HL-60 (cell line): ENCODE data around the gene STN1.

ENCODE experiments used
- DNase-seq, 2 experiments: peaks; one replicate each; pipeline ENCODE4 v3.0.0-alpha.2; 2010 to 2020; ENCODE audit warnings: low read depth in 1 of 2, low spot score in 1 of 2
- H3K27ac ChIP-seq: fragments of 250-450 bp; sonication (Bioruptor Pico); replicated peaks from 2 replicates; pipeline ENCODE4 v1.5.1; 2020; ENCODE audit warnings: mild to moderate bottlenecking, moderate library complexity
- H3K27me3 ChIP-seq: fragments of 250-450 bp; sonication (Bioruptor Pico); 2 replicates; pipeline ENCODE4 v1.5.1; 2021; ENCODE audit warnings: mild to moderate bottlenecking, moderate library complexity; ENCODE audit not compliant: insufficient read depth, poor library complexity, severe bottlenecking
- H3K4me3 ChIP-seq: replicated peaks from 2 replicates; pipeline ENCODE4 v1.5.1; 2011; ENCODE audit warnings: mild to moderate bottlenecking, control low read depth, low read length; ENCODE audit not compliant: insufficient read depth
- CTCF ChIP-seq: IDR thresholded peaks from one replicate; pipeline ENCODE4 v1.5.1; 2011; ENCODE audit warnings: low read length, control low read depth, inconsistent platforms; ENCODE audit not compliant: insufficient read depth
- GABPA ChIP-seq: IDR thresholded peaks from 2 replicates; pipeline ENCODE4 v1.6.1; 2012; ENCODE audit warnings: low read depth
- POLR2AphosphoS5 ChIP-seq: IDR thresholded peaks from 2 replicates; pipeline ENCODE4 v1.6.1; 2012; ENCODE audit warnings: low read depth
- SPI1 ChIP-seq: IDR thresholded peaks from 2 replicates; pipeline ENCODE4 v1.6.1; 2012; ENCODE audit warnings: low read depth, mild to moderate bottlenecking, borderline replicate concordance
- long read RNA-seq: library from polyadenylated mRNA; unstranded; transcript quantifications from one replicate; pipeline ENCODE4 v2.0.0, GENCODE V29; 2020
- TF ChIP-seq, protein P1 (sequence below): IDR thresholded peaks from 2 replicates; pipeline ENCODE4 v1.6.1; 2012; ENCODE audit warnings: low read depth; ENCODE audit not compliant: insufficient replicate concordance

STN1 gene
- long read RNA-seq, transcript STN1-202 (9 exons, 1,311 nt): minor isoform, 19 of 184 reads
- long read RNA-seq, transcript STN1-203 (11 exons, 1,414 nt): minor isoform, 18 of 184 reads
- long read RNA-seq, transcript STN1-201 (10 exons, 1,417 nt): major isoform, 134 of 184 reads
- long read RNA-seq, partial matches to known transcripts: 9 of 184 reads
- long read RNA-seq, other reads (novel, unspliced or antisense): 4 of 184 reads

DNA sequence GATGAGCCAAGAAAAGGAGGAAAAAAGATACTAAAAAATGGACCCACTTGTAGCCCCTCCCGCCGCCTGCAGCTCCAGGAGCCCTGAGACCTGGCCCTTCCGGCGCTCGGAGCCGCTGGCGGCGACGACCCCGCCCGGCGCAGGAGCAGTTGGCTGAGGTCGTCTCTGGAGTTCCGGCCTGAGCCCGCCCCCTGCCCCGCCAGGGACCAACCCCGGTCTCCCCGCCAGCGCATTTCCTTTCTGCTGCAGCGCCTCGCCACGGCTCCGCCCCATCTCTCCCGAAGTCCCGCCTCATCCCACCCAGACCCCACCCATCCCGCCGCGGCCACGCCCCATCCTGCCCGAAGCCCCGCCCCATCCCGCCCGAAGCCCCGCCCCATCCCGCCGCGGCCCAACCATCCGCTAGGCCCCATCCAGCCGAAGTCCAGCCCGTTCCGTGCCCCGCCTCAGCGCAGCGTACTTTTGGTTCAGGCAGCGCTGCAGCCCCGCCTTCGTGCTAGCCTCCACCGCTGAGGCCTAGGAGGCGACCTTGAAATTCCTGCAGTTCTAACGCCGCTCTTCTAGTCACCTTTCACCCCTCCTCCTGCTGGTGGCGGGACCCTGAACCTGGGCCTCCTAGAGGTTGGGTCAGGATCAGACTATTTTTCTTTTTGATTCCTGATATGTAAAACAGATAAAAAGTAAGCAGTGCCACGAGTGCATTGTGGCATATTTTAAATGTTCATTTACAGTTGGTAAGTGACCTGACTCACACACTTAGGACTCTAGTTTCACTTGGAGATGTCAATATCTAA is at the start of gene STN1:
Gene STN1 (minus strand): TSS at position 132 of the 794 bp plus-strand sequence. CDS start 590 bp downstream, outside the sequence.
- Histone ChIP-seq H3K27me3 (no peaks in the 10 kb centered on the region), H3K4me3 (peak within 1 kb of the TSS; percentile 71), H3K27ac (peak within 1 kb of the TSS; percentile 83)
- peak; percentile 67 for TF ChIP-seq POLR2AphosphoS5
- no peak for TF ChIP-seq CTCF
- peak; percentile 93 to 97 for DNase-seq

DNA sequence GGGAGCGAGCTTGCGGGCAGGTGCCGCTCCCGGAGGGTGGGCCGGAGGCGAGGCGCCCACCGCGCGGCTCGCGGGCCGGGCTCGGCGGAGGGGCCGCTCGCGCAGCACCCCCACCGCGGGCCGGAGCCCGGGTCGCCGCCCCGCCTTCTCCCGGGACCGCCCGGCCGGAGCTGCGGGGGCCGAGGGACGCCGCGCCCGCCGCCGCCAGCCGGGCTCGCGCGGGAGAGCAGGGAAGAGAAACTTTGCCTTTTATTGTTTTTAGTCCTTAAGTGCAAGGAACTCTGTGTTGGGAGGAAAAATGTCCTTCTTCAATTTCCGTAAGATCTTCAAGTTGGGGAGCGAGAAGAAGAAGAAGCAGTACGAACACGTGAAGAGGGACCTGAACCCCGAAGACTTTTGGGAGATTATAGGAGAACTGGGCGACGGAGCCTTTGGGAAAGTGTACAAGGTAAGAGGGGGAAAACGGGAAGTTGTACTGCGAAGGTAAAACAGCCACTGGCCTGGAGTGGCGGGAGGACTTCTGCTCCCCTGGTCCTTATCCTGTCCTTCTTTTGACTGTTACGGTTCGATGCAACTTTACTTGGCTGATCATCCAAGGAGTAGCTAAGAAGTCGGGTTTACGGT is 49.6 kb upstream of the STN1 start:
- Histone ChIP-seq H3K27ac (peak overlapping the region; percentile 74), H3K27me3 (no peaks in the 10 kb centered on the region), H3K4me3 (peak overlapping the region; percentile 92)
- DNase-seq: peak in 1 of 2 experiments; percentile 45
- TF ChIP-seq CTCF: no peak
- no peak for TF ChIP-seq POLR2AphosphoS5

- H3K27me3 ChIP-seq: no peaks in the 10 kb centered on the region
- TF ChIP-seq POLR2AphosphoS5 (peak; percentile 65; the same call in 1 of the 2 replicates), SPI1 (no peak), GABPA (no peak), CTCF (no peak)
- TF ChIP-seq, protein P1, sequence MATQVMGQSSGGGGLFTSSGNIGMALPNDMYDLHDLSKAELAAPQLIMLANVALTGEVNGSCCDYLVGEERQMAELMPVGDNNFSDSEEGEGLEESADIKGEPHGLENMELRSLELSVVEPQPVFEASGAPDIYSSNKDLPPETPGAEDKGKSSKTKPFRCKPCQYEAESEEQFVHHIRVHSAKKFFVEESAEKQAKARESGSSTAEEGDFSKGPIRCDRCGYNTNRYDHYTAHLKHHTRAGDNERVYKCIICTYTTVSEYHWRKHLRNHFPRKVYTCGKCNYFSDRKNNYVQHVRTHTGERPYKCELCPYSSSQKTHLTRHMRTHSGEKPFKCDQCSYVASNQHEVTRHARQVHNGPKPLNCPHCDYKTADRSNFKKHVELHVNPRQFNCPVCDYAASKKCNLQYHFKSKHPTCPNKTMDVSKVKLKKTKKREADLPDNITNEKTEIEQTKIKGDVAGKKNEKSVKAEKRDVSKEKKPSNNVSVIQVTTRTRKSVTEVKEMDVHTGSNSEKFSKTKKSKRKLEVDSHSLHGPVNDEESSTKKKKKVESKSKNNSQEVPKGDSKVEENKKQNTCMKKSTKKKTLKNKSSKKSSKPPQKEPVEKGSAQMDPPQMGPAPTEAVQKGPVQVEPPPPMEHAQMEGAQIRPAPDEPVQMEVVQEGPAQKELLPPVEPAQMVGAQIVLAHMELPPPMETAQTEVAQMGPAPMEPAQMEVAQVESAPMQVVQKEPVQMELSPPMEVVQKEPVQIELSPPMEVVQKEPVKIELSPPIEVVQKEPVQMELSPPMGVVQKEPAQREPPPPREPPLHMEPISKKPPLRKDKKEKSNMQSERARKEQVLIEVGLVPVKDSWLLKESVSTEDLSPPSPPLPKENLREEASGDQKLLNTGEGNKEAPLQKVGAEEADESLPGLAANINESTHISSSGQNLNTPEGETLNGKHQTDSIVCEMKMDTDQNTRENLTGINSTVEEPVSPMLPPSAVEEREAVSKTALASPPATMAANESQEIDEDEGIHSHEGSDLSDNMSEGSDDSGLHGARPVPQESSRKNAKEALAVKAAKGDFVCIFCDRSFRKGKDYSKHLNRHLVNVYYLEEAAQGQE: no peak
- H3K4me3 ChIP-seq: peak within 1 kb of the TSS; percentile 92
- peak within 1 kb of the TSS; percentile 88 for H3K27ac ChIP-seq
- peak; percentile 51 to 71 for DNase-seq
Observed at GRCh38 chr10:103966671-103967447, 48.9 kb upstream of the STN1 start, which contains the start of gene SLK. TSS of gene SLK (plus strand) at chr10:103967140. CDS start at chr10:103967746, 606 bp downstream.

DNA sequence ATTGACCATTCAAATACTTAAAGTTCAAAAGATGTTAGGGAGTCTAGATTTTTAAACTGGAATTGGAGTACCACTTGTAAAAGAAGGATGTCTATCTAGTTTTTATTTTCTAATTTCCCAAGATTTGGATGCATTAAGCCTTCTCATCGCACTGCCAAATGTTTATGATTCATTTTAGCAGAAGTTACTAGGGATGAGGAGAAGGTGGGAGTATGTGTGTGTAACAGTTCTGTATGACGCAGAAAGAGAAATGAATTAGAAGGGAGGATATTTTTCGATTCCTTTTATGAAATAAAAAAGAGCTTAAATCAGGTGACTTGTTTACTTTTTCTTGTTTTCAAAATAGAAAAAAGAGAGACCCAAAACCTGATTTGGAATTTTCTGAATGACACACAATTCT is 42.1 kb upstream of the STN1 start:
- Histone ChIP-seq H3K27ac (no peak overlapping the region), H3K4me3 (no peak overlapping the region), H3K27me3 (no peaks in the 10 kb centered on the region)
- DNase-seq: no peak
- TF ChIP-seq SPI1 (no peak), POLR2AphosphoS5 (no peak), GABPA (no peak), CTCF (no peak)
- TF ChIP-seq, protein P1: no peak
